Liver (tissue), 2 donors: Measurements from ENCODE around the gene PRMT7.

Experiments used
- RAD21 ChIP-seq, 2 donors: IDR thresholded peaks; 2 replicates each; pipeline ENCODE4 v1.6.1; 2016; ENCODE audit warnings: antibody characterized with exemption in 2 of 2, mild to moderate bottlenecking in 2 of 2
- YY1 ChIP-seq: IDR thresholded peaks from 2 replicates; pipeline ENCODE4 v1.6.1; 2016; ENCODE audit warnings: antibody characterized with exemption, mild to moderate bottlenecking
- donor health status: healthy.

- TF ChIP-seq RAD21 (IDR thresholded peaks at IDR 0.05) (no peak), YY1 (no peak)
Measured at GRCh38 chr16:68369697-68370580, 59.1 kb downstream of the PRMT7 start.
